Measurements from ENCODE around the gene SNRK.

Gene SNRK

GRCh38 chr3:43284171-43284570, 2.2 kb upstream of the SNRK start:
- no peak for DNase-seq (ENCODE audit: low spot score)
- TF ChIP-seq CTCF (conservative IDR thresholded peaks at IDR 0.05; ENCODE audit: low read depth) = no peak
- no peak overlapping the region for H3K27ac ChIP-seq
- ChIA-PET CTCF (no interaction called here), POLR2A (ENCODE audit: low non-redundant PET) (no interaction called here)

GRCh38 chr3:43285644-43286043, 696 bp upstream of the SNRK start:
- peak overlapping the region; percentile 84 for H3K27ac ChIP-seq
- DNase-seq (ENCODE audit: low spot score) = no peak
- POLR2A ChIA-PET (ENCODE audit: low non-redundant PET) = interaction anchor here (0.6 to 1.0 kb wide), 2 partner anchors 62 to 933 kb away, joined by 3 read pairs; no protein-coding TSS in a partner anchor

DNA sequence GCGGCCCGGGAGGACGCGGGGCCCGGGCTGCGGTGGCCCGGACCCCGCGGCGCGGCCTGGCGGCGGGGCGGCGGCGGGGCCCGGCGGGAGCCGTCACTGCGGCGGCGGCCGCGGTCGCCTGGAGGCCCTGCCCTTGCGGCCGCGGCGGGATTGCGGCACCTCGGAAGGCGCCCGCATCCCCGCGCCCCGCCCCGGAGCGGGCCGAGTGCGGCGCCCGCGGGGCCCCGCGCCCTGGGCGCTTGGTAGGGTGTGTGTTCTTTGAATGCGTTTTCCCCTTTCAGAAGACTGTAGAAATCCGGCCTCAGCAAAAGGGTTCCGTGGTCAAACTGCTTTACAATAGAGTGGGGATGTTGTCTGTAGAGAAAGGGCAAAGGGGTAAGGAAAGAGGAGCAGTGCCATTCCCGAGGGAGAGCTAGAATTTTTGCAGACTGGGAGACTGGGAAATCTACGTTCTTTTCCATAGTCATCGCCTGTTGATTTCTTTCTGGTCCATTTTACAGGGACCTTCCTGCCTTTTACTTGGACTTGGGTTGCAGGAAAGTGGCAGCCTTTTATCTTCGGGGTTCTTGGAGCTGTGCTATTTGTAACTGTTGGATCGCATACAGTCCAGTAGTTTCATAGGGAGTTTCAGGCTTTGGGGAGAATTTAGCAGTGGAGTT, 630 bp downstream of the SNRK start:
- peak; percentile 23 for DNase-seq (ENCODE audit: low spot score)
- no peak for TF ChIP-seq CTCF (conservative IDR thresholded peaks at IDR 0.05; ENCODE audit: low read depth)
- ChIA-PET POLR2A (ENCODE audit: low non-redundant PET) (interaction anchor here (1.0 kb wide), 1 partner anchor 63 kb away, joined by 3 read pairs; no protein-coding TSS in a partner anchor), CTCF (no interaction called here)
- H3K27ac ChIP-seq = peak overlapping the region; percentile 84

More at GRCh38 chr3:43285644-43286043, 696 bp upstream of the SNRK start:
- no peak for TF ChIP-seq CTCF (conservative IDR thresholded peaks at IDR 0.05; ENCODE audit: low read depth)
- CTCF ChIA-PET = interaction anchor here (0.6 kb wide), 1 partner anchor 40 kb away, joined by 3 read pairs; no protein-coding TSS in a partner anchor

- CTCF ChIA-PET = no interaction called here
- H3K27ac ChIP-seq = no peak overlapping the region
- POLR2A ChIA-PET (ENCODE audit: low non-redundant PET) = no interaction called here
- peak; percentile 6 for DNase-seq (ENCODE audit: low spot score)
- TF ChIP-seq CTCF (conservative IDR thresholded peaks at IDR 0.05; ENCODE audit: low read depth) = no peak
Measured at GRCh38 chr3:43287500-43287873, 1.1 kb downstream of the SNRK start.

DNA sequence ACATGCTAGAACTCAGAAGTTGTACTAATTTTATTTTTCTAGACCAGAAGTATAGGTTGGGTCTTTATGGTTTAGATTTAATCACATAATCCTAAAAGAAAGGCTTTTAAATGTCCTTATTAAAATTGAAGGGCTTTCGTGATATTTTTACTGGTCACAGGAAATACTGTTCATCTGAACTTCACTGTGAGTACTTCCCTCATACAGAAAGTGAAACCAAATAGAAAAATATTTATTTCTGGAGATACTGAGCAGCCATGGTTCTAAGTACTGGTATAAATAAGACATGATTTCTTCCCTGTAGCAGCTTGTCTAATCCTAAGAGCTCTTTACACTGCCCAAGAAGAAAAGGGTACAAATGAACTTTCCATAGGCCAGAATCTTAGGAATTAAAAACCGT, 2.0 kb downstream of the SNRK start:
- peak; percentile 13 for DNase-seq (ENCODE audit: low spot score)
- POLR2A ChIA-PET (ENCODE audit: low non-redundant PET) = no interaction called here
- CTCF ChIA-PET = no interaction called here
- TF ChIP-seq CTCF (conservative IDR thresholded peaks at IDR 0.05; ENCODE audit: low read depth) = no peak
- no peak overlapping the region for H3K27ac ChIP-seq

GRCh38 chr3:43288850-43289249, 2.5 kb downstream of the SNRK start:
- ChIA-PET CTCF (no interaction called here), POLR2A (ENCODE audit: low non-redundant PET) (no interaction called here)
- H3K27ac ChIP-seq = no peak overlapping the region
- DNase-seq (ENCODE audit: low spot score) = no peak
- no peak for TF ChIP-seq CTCF (conservative IDR thresholded peaks at IDR 0.05; ENCODE audit: low read depth)
